H9 (cell line): Measurements from ENCODE around the gene CACNA1D. TPM values are rescaled to one million over a fixed set of nuclear protein-coding genes. Genes with fewer than 3 reads are reported as not detected.

Experiments
- DNase-seq: peaks from one replicate; pipeline ENCODE4 v3.0.0-alpha.2; 2017
- H2AFZ ChIP-seq: one replicate; pipeline ENCODE4 v1.6.1; 2013; ENCODE audit warnings: mild to moderate bottlenecking, low read length, control low read depth, moderate library complexity
- H2AK5ac ChIP-seq: 2 replicates; pipeline ENCODE4 v1.6.1; 2013; ENCODE audit warnings: low read length, control low read depth, mixed read lengths; ENCODE audit not compliant: insufficient read length
- H2BK120ac ChIP-seq: one replicate; pipeline ENCODE4 v1.6.1; 2013; ENCODE audit warnings: low read depth, mild to moderate bottlenecking, low read length, control low read depth, inconsistent platforms; ENCODE audit not compliant: poor library complexity, severe bottlenecking
- H2BK12ac ChIP-seq: 2 replicates; pipeline ENCODE4 v1.6.1; 2013; ENCODE audit warnings: low read length, control low read depth, mixed read lengths, low read depth; ENCODE audit not compliant: insufficient read length
- H2BK15ac ChIP-seq: 2 replicates; pipeline ENCODE4 v1.6.1; 2013; ENCODE audit warnings: low read depth, low read length, control low read depth
- H2BK20ac ChIP-seq: one replicate; pipeline ENCODE4 v1.6.1; 2013; ENCODE audit warnings: low read depth, mild to moderate bottlenecking, low read length, control low read depth, inconsistent platforms; ENCODE audit not compliant: poor library complexity, severe bottlenecking
- H2BK5ac ChIP-seq: 2 replicates; pipeline ENCODE4 v1.6.1; 2013; ENCODE audit warnings: low read length, control low read depth, mixed read lengths; ENCODE audit not compliant: insufficient read length
- H3K14ac ChIP-seq: 2 replicates; pipeline ENCODE4 v1.6.1; 2013; ENCODE audit warnings: low read length, control low read depth; ENCODE audit not compliant: insufficient read depth
- H3K18ac ChIP-seq: 2 replicates; pipeline ENCODE4 v1.6.1; 2013; ENCODE audit warnings: low read depth, mild to moderate bottlenecking, mixed read lengths, low read length, control low read depth; ENCODE audit not compliant: insufficient read length
- H3K23ac ChIP-seq: 2 replicates; pipeline ENCODE4 v1.6.1; 2013; ENCODE audit warnings: low read length, control low read depth, mixed read lengths, low read depth; ENCODE audit not compliant: insufficient read length
- H3K23me2 ChIP-seq: 2 replicates; pipeline ENCODE4 v1.6.1; 2013; ENCODE audit warnings: low read depth, mild to moderate bottlenecking, mixed read lengths, low read length, control low read depth; ENCODE audit not compliant: insufficient read length, poor library complexity, severe bottlenecking
- H3K27ac ChIP-seq: 2 replicates; pipeline ENCODE4 v1.5.1; 2013; ENCODE audit warnings: low read length, control low read depth, mixed read lengths, low read depth; ENCODE audit not compliant: insufficient read length
- H3K27me3 ChIP-seq: 2 replicates; pipeline ENCODE4 v1.6.1; 2013; ENCODE audit warnings: low read length, control low read depth, inconsistent platforms; ENCODE audit not compliant: insufficient read depth
- H3K4ac ChIP-seq: 2 replicates; pipeline ENCODE4 v1.6.1; 2013; ENCODE audit warnings: low read depth, mild to moderate bottlenecking, control low read depth, inconsistent platforms, low read length, moderate library complexity
- H3K4me1 ChIP-seq: 2 replicates; pipeline ENCODE4 v1.6.1; 2013; ENCODE audit warnings: low read length, control low read depth, inconsistent platforms; ENCODE audit not compliant: insufficient read depth
- H3K4me2 ChIP-seq: 2 replicates; pipeline ENCODE4 v1.6.1; 2013; ENCODE audit warnings: low read length, control low read depth, mixed read lengths; ENCODE audit not compliant: insufficient read length, insufficient read depth
- H3K56ac ChIP-seq: 2 replicates; pipeline ENCODE4 v1.6.1; 2013; ENCODE audit warnings: low read depth, mild to moderate bottlenecking, mixed read lengths, low read length, control low read depth; ENCODE audit not compliant: insufficient read length
- H3K79me1 ChIP-seq: 2 replicates; pipeline ENCODE4 v1.6.1; 2013; ENCODE audit warnings: low read depth, mild to moderate bottlenecking, moderate library complexity, low read length, control low read depth, inconsistent platforms; ENCODE audit not compliant: insufficient read depth, poor library complexity, severe bottlenecking
- H3K79me2 ChIP-seq: 2 replicates; pipeline ENCODE4 v1.6.1; 2013; ENCODE audit warnings: low read length, control low read depth, inconsistent platforms; ENCODE audit not compliant: insufficient read depth
- H3K9ac ChIP-seq: 2 replicates; pipeline ENCODE4 v1.6.1; 2013; ENCODE audit warnings: low read length, control low read depth, mixed read lengths; ENCODE audit not compliant: insufficient read length; ENCODE audit errors: extremely low read depth
- H3K9me3 ChIP-seq: one replicate; pipeline ENCODE4 v1.6.1; 2013; ENCODE audit warnings: low read depth, low read length, inconsistent platforms; ENCODE audit not compliant: control insufficient read depth
- H3T11ph ChIP-seq: one replicate; pipeline ENCODE4 v1.6.1; 2013; ENCODE audit warnings: mild to moderate bottlenecking, low read length, control low read depth, inconsistent platforms
- H4K20me1 ChIP-seq: one replicate; pipeline ENCODE4 v1.6.1; 2013; ENCODE audit not compliant: control insufficient read depth, insufficient read length, insufficient read depth
- H4K5ac ChIP-seq: 2 replicates; pipeline ENCODE4 v1.6.1; 2013; ENCODE audit warnings: low read depth, mild to moderate bottlenecking, mixed read lengths, low read length, control low read depth; ENCODE audit not compliant: insufficient read length
- H4K8ac ChIP-seq: replicated peaks from 2 replicates; pipeline ENCODE4 v1.6.1; 2013; ENCODE audit warnings: low read length, control low read depth, mixed read lengths, low read depth; ENCODE audit not compliant: insufficient read length
- H4K91ac ChIP-seq: 2 replicates; pipeline ENCODE4 v1.6.1; 2013; ENCODE audit warnings: low read depth, mild to moderate bottlenecking, moderate library complexity, mixed read lengths, low read length, control low read depth; ENCODE audit not compliant: insufficient read length
- H3K27ac Mint-ChIP-seq, 3 experiments: 2 replicates in 2 of 3; 3 replicates in 1 of 3; pipeline ENCODE4 v1.8.0; 2020 to 2021; ENCODE audit warnings: mixed read lengths in 3 of 3, mild to moderate bottlenecking in 1 of 3, moderate library complexity in 1 of 3
- H3K27me3 Mint-ChIP-seq: 2 replicates; pipeline ENCODE4 v1.8.0; 2021; ENCODE audit warnings: low read depth, mild to moderate bottlenecking, moderate library complexity, mixed read lengths
- H3K36me3 Mint-ChIP-seq, 3 experiments: 2 replicates in 2 of 3; 3 replicates in 1 of 3; pipeline ENCODE4 v1.8.0; 2020 to 2021; ENCODE audit warnings: low read depth in 3 of 3, mixed read lengths in 3 of 3; ENCODE audit not compliant: insufficient read depth in 1 of 3
- H3K4me1 Mint-ChIP-seq, 2 experiments: 2 replicates each; pipeline ENCODE4 v1.8.0; 2020; ENCODE audit warnings: mixed read lengths in 2 of 2
- H3K4me3 Mint-ChIP-seq, 2 experiments: 2 replicates in 1 of 2; 3 replicates in 1 of 2; pipeline ENCODE4 v1.8.0; 2020 to 2021; ENCODE audit warnings: mild to moderate bottlenecking in 2 of 2, mixed read lengths in 2 of 2, moderate library complexity in 1 of 2
- H3K9me3 Mint-ChIP-seq, 2 experiments: 2 replicates in 1 of 2; 3 replicates in 1 of 2; pipeline ENCODE4 v1.8.0; 2020; ENCODE audit warnings: mild to moderate bottlenecking in 2 of 2, mixed read lengths in 2 of 2, moderate library complexity in 1 of 2
- CTCF ChIP-seq: fragments of 200-600 bp; sonication (generic); conservative IDR thresholded peaks from 3 replicates; pipeline ENCODE4 v1.8.0; 2021; ENCODE audit warnings: antibody characterized with exemption, mild to moderate bottlenecking
- WGBS: extraction: QIAGEN DNeasy Blood & Tissue Kit; methylation state at CpG from one replicate; pipeline ENCODE4 v1.1.7; 2013; ENCODE audit warnings: missing lambda C conversion rate, low lambda C conversion rate, mixed read lengths; ENCODE audit not compliant: insufficient read length; ENCODE audit errors: extremely low coverage; 5-methylcytosine and 5-hydroxymethylcytosine counted together
- total RNA-seq: library from RNA; stranded (reverse); gene quantifications from 2 replicates; pipeline ENCODE4 v1.2.1, GENCODE V29; 2021

CACNA1D gene
- total RNA-seq, 1 experiment from 2014 or later = 3.5 TPM

- Histone ChIP-seq H2BK15ac (no peak overlapping the region), H3K4me2 (no peak overlapping the region), H3K18ac (no peak overlapping the region), H3K4ac (no peak overlapping the region), H2AK5ac (no peak overlapping the region), H3K4me1 (no peaks in the 10 kb centered on the region), H3T11ph (no peak overlapping the region), H4K20me1 (no peaks in the 10 kb centered on the region), H2BK20ac (no peak overlapping the region), H3K56ac (no peak overlapping the region), H2AFZ (no peak overlapping the region), H3K27ac (no peak overlapping the region), H3K79me2 (no peaks in the 10 kb centered on the region), H3K23ac (no peak overlapping the region), H2BK120ac (no peak overlapping the region), H3K27me3 (no peaks in the 10 kb centered on the region), H2BK5ac (no peak overlapping the region), H2BK12ac (no peak overlapping the region), H3K79me1 (no peaks in the 10 kb centered on the region), H4K8ac (no peak overlapping the region), H3K9ac (no peak overlapping the region), H3K23me2 (no peaks in the 10 kb centered on the region), H4K91ac (no peak overlapping the region), H4K5ac (no peak overlapping the region), H3K9me3 (no peaks in the 10 kb centered on the region), H3K14ac (no peak overlapping the region)
- no peaks in the 10 kb centered on the region for H3K9me3 Mint-ChIP-seq
- no peaks in the 10 kb centered on the region; a peak in 1 of 7 replicates for H3K36me3 Mint-ChIP-seq
- peaks cover 10 to 14% of the 10 kb centered on the region in 2 experiments; a peak in 3 of 4 replicates for H3K4me1 Mint-ChIP-seq
- H3K27ac Mint-ChIP-seq = no peak overlapping the region
- WGBS = no CpG with 5 or more reads among the region's 4 CpGs
- no peak for DNase-seq
- no peak for TF ChIP-seq CTCF
- H3K4me3 Mint-ChIP-seq = no peak overlapping the region
- peaks cover 3% of the 10 kb centered on the region; the same call in 1 of the 2 replicates for H3K27me3 Mint-ChIP-seq
Measured at GRCh38 chr3:53780171-53780570, 285.8 kb downstream of the CACNA1D start.
